Stimulated activated CD4-positive, alpha-beta T cell treated with anti-CD3 and anti-CD28 coated beads, Interleukin-4, amount 100 ng/mL, for 48 hours (primary cell): ENCODE results near the gene DGCR8.
"Not testable (repeated sequence)": the region's sequence is repeated elsewhere in the genome, so short reads cannot be mapped to it uniquely, and the experiment has no call there.

Experiments used
- DNase-seq, 2 donors: peaks; one replicate each; pipeline ENCODE4 v3.0.0-alpha.2; 2020; ENCODE audit warnings: low read depth in 2 of 2

DGCR8 gene

DNA sequence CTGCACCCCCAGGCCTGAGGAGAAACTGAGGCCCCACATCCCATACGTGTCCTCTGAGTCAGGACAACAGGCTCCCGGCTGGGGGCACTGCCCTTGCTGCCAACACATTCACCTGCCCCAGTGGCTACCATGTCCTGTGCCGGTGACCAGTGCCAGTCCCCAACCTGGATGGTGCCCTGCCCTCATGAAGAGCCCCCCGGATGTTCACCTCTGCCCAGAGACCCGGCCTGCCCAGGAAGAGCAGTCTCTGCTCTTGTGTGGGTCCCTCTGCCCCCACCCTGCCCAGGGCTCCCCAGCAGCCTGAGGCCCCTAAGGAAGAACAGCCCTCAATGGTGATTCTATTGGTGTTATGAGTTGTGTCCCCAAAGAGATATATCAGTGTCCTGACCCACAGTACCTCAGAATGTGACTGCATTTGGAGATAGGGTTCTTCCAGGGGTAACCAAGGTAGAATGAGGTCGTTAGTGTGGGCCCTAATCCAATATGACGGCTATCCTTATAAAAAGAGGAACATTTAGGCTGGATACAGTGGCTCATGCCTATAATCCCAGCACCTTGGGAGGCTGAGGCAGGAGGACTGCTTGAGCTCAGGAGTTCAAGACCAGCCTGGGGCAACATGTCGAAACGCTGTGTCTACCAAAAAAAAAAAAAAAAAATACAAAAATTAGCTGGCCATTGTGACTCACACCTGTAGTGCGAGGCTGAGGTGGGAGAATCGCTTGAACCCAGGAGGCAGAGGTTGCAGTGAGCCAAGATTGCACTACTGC, 13.2 kb upstream of the DGCR8 start:
- no peak for DNase-seq

DNA sequence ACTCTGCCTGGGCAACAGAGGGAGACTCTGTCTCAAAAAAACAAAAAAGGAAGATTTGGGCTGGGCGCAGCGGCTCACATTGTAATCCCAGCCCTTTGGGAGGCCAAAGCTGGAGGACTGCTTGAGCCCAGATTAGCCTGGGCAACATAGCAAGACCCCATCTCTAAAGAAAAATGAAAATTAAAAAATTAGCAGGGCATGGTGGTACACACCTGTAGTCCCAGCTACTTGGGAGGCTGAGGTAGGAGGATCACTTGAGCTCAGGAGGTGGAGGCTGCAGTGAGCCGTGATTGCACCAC, 12.7 kb upstream of the DGCR8 start:
- not testable (repeated sequence) for DNase-seq

GRCh38 chr22:20068640-20069039, 11.4 kb upstream of the DGCR8 start:
- no peak for DNase-seq

GRCh38 chr22:20069331-20070042, 10.6 kb upstream of the DGCR8 start:
- no peak for DNase-seq

- DNase-seq = no peak
Observed at GRCh38 chr22:20071524-20071972, 8.5 kb upstream of the DGCR8 start.

- DNase-seq = no peak
Observed at GRCh38 chr22:20076627-20077172, 3.3 kb upstream of the DGCR8 start.

- DNase-seq = peak; percentile 56 to 70
Observed at GRCh38 chr22:20080445-20080775, 369 bp downstream of the DGCR8 start.

DNA sequence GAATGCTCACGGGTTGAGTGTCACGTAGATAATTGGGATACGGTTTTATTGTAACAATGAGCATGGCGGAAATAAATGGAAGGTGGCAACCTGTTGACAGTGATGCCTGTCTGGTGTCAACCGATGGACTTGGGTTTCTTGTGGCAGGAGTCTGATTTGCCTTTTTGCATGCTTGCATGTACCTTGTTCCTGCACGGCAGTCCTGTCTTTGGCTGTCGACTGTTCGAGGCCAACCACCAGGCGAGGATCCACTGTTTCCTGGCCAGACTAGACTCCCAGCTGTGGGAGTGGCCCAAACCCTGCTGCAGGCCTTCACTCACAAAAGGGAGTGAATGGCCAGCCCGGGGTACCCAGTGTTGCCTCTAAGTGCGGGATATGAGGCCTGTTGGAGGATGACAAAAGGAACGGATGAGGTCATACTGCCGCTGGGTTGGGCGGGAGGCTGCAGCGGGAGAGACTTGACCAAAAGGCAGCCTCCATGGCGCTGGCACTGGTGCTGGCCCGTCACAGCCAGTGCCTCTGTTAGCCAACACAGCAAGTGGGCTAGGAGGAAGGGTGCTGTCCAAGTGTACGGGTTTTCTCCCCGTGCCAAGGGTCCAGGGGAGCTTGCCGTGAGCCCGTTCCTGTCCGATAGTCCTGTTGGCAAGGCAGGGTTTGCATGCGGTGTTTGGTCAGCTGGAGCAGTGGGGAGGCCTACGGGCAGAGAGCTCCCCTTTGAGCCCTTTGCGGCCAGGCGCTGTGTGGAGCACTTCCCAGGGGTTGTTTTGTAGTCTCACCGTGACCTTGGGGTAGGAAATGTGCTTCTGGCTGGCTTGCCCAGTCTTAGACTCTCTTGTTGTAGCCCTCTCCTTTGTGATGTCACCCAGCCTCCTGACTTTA, 974 bp downstream of the DGCR8 start:
- peak in 1 of 2 donors; percentile 9 for DNase-seq

DNA sequence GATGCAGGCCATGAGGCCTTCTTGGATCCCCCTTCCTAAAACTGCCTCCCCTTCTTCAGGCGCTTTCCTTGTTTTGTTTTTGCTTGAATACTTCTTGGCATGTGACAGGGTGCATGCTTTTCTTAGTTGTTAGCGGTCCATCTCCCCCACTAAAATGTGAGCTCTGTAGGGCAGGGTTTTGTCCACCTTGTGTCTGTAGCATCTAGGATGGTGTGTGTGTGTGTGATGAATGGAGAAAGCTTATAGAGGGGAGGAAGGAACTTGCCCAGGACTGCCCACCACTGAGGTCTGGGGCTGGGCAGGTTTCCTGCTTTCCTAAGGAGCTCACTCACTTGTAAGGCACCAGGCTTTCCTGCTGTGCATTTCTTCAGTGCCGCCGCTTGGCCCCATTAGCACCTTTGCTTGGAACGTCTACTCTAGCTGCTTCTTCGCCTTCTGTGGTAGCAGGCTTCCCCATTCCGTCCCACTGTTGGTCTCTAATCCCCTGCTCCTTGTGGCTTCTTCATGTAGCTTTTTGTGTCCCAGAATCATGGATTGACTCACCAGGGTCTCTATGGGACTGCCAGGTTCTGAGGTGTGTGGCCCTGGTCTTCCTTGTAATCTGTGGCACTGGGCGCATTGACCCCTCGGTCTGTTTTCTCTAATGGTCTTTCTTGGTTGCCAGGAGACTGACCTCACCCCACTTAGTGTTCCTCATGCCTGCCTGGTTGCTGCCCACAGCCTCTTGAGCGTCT, 3.3 kb downstream of the DGCR8 start:
- no peak for DNase-seq

- DNase-seq = no peak
Observed at GRCh38 chr22:20083891-20084546, 4.0 kb downstream of the DGCR8 start.

DNA sequence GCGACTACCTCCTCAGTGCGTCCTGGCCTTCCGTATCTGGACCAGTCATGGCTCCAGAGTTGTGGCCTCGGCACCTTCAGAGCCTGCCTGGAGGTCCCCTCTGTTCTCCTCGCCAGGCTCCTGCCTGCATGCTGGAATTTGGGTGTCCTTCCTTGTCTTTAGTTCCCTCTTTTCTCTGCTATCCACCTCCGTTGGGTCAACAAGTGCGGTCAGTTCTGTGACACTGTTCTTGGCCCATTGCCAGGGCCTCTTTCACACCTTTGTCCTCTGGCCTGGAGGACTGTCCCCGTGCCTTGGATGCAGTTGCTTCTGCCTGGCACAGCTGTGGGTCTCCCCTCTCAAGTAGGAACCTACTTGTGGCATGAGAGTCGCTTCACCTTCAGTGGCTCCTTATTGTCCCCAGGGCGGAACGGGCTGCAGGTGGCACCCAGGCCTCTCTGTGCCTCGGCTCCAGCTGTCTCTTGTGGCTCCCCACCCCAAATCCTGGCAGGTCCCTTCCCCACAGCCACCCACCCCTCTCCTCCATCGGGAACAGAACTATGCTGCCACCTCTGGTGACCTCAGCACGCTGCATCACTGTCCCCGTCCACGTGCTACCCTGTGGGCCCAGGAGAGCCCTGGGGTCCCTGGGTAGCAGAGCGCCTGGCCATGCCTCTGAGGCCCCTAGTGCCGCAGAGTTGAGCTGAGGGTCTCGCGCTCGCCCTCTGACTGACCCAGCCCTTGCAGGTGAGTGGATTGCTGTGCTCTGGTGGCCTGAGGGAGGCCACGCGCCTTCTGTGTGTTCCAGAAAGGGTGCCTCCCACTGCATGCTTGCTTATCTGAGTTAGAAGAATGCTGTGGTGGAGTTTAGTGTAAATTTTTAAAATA, 4.7 kb downstream of the DGCR8 start:
- DNase-seq = no peak

GRCh38 chr22:20085651-20086050, 5.6 kb downstream of the DGCR8 start:
- no peak for DNase-seq

DNA sequence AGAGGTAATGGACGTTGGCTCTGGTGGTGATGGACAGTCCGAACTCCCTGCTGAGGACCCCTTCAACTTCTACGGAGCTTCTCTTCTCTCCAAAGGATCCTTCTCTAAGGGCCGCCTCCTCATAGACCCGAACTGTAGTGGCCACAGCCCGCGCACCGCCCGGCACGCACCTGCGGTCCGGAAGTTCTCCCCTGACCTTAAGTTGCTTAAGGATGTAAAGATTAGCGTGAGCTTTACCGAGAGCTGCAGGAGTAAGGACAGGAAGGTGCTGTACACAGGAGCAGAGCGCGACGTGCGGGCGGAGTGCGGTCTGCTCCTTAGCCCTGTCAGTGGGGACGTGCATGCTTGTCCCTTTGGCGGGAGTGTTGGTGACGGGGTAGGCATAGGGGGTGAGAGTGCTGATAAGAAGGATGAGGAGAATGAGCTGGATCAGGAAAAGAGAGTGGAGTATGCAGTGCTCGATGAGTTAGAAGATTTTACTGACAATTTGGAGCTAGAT, 6.1 kb downstream of the DGCR8 start:
- DNase-seq = no peak

- DNase-seq = no peak
Observed at GRCh38 chr22:20086763-20087162, 6.7 kb downstream of the DGCR8 start.

DNA sequence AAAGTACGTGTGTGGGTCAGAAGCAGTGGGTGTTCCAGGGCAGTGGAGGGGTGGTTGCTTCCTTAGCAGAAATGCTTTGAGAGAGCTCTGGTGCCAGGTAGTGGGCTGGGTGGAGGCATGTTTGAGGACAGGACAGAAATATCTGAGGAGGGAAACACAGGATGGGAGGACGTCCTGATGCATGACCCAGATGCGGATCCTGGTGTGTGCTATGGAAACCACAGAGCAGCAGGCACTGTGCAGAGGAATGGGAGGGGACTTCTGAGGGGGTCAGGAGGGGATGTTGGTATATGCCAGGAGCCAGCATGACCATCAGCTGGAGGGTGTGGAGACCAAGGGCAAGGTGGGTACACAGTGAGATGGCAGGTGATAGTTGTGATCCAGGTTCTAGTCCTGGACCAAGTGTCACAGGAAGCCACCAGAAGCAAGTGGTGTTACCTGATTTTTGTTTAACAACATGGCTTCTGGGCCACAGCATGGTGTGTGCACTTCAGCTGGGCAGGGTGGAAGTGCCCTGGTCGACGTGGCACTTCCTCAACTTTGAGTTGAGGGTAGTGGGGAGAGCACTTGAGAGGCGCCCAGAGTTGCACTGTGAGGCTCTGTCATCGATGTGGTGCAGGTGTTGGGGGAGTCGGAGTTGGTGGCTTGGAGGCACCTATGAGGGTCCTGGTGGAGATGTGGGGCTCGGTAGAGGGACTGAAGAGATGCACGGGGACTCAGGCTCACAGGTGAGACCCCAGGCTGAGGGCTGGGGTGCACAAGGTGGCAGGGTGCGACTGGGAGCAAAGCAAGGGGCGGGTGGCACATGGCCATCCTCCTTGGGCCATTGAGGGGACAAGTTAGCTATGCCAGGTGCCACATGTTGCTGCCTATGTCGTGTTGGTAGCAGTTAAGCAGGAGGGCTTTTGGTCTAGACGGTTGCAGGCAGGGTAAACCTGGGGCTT, 7.5 kb downstream of the DGCR8 start:
- no peak for DNase-seq

DNA sequence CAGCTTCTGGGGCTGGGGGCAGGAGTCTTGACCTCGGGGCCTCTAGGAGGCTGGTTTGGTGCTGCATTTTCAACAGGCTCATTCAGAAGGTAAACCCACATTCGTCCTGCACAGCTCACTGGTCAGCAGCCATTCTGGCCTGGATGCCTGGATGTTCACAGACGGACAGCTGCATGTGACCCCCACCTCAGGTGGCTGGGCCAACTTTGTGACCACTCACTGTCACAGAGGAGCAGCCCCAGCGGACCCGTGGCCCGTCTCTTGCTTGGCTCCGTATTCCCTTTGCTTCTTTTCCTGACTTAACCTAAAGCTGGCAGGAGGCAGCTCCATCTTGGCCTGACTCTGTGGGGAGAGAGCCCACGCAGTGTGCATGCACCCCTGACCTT, 8.2 kb downstream of the DGCR8 start:
- DNase-seq = no peak

DNA sequence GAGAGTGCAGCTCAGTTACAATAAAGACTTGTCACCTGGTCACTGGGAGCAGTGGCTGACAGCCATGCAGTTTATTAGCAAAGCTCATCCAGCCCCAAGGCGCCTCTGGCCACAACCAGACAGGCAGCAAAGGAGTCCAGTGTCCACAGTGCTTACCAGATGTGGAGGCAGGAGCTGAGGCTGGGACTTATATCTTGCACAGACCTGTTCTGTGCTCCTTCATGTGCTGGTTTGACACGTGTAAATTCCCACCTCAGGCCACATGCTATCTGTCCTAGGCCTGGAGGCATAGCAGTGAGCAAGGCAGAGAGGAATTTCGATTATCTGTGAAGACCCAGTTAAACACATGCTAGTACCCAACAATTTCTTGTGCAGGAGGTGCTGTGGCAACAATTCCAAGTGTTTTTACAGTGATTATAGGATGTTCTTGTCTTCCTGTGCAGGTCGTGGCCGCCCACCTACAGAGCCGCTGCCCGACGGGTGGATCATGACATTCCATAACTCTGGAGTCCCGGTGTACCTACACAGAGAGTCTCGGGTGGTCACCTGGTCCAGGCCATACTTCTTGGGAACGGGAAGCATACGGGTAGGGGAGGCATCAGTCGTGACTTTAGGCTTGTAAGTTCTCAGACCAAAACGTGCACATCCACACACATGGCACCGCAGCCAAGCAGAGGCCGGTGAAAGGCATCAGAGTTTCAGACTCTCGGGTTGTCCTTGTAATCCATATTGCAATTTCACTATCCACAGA, 9.4 kb downstream of the DGCR8 start:
- DNase-seq = no peak
